Renal cortical epithelial cell (primary cell): Measurements from ENCODE around the gene CREB3. TPM values are rescaled to one million over a fixed set of nuclear protein-coding genes. Genes with fewer than 3 reads are reported as not detected.
A peak's percentile ranks its signal among the peaks of the same experiment; 100 is the strongest.

Experiments used
- DNase-seq: peaks from one replicate; pipeline ENCODE4 v3.0.0-alpha.2; 2011; ENCODE audit warnings: low read depth
- total RNA-seq: library from RNA; depleted of rRNA; stranded (reverse); fragments of >200 nt; gene quantifications from 2 replicates; pipeline ENCODE4 v1.2.3, GENCODE V29; 2014

The CREB3 gene
- 57.8 and 152 TPM in 2 replicates for total RNA-seq

- DNase-seq, result peak; percentile 96
Observed at GRCh38 chr9:35732185-35732799, at the start of gene CREB3, which contains the start of gene TLN1. Gene CREB3, plus strand, starts transcription at chr9:35732666. Its CDS starts 107 bp downstream, at chr9:35732773. Gene TLN1, minus strand, starts transcription at chr9:35732195. Its CDS starts 6,501 bp downstream, at chr9:35725694.

GRCh38 chr9:35683323-35683722 lies 49.1 kb upstream of the CREB3 start:
- no peak for DNase-seq

GRCh38 chr9:35684921-35685320 lies 47.5 kb upstream of the CREB3 start:
- DNase-seq, result no peak

- DNase-seq, result no peak
Observed at GRCh38 chr9:35685506-35685905, 47.0 kb upstream of the CREB3 start.

- DNase-seq, result no peak
Observed at GRCh38 chr9:35686222-35687203, 46.0 kb upstream of the CREB3 start.

- no peak for DNase-seq
Observed at GRCh38 chr9:35687306-35687705, 45.2 kb upstream of the CREB3 start.

- no peak for DNase-seq
Observed at GRCh38 chr9:35687972-35688557, 44.4 kb upstream of the CREB3 start.

- peak; percentile 94 for DNase-seq
Observed at GRCh38 chr9:35688558-35689541, 43.6 kb upstream of the CREB3 start.

- no peak for DNase-seq
Observed at GRCh38 chr9:35689542-35690293, 42.7 kb upstream of the CREB3 start, which contains the start of gene TPM2. Gene TPM2, minus strand, starts transcription at chr9:35689925. Its CDS starts 108 bp downstream, at chr9:35689817.

GRCh38 chr9:35690294-35690613 lies 42.2 kb upstream of the CREB3 start:
- DNase-seq, result no peak

GRCh38 chr9:35690614-35691333 lies 41.7 kb upstream of the CREB3 start:
- peak; percentile 21 for DNase-seq

GRCh38 chr9:35691334-35691650 lies 41.2 kb upstream of the CREB3 start:
- no peak for DNase-seq

- no peak for DNase-seq
Observed at GRCh38 chr9:35691757-35692301, 40.6 kb upstream of the CREB3 start.

- no peak for DNase-seq
Observed at GRCh38 chr9:35695943-35696401, 36.5 kb upstream of the CREB3 start.

GRCh38 chr9:35696520-35697215 lies 35.8 kb upstream of the CREB3 start:
- DNase-seq, result peak; percentile 45

GRCh38 chr9:35697486-35697885 lies 35.0 kb upstream of the CREB3 start:
- no peak for DNase-seq

GRCh38 chr9:35698231-35698630 lies 34.2 kb upstream of the CREB3 start:
- DNase-seq, result no peak

- no peak for DNase-seq
Observed at GRCh38 chr9:35700031-35700430, 32.4 kb upstream of the CREB3 start.

- no peak for DNase-seq
Observed at GRCh38 chr9:35700942-35701341, 31.5 kb upstream of the CREB3 start.
